Esophagus squamous epithelium (tissue), 5 donors: ENCODE measurements around the gene MAP4K3. TPM values are rescaled to one million over a fixed set of nuclear protein-coding genes. Genes with fewer than 3 reads are reported as not detected.

ENCODE experiments used
- DNase-seq: peaks from one replicate; lab custom pipeline; 2025; lab: John Stamatoyannopoulos, UW
- H3K27ac ChIP-seq, 4 donors: fragments of 200-600 bp; sonication (generic); one replicate each; pipeline ENCODE4 v1.5.1; 2016 to 2019; ENCODE audit warnings: mild to moderate bottlenecking in 1 of 4
- H3K27me3 ChIP-seq, 4 donors: fragments of 200-600 bp; sonication (generic); 1 replicate in 3 of 4; 2 replicates in 1 of 4; pipeline versions ENCODE4 v1.5.1 to v1.6.0; 2017 to 2021; ENCODE audit warnings: antibody characterized with exemption in 1 of 4
- H3K36me3 ChIP-seq, 3 donors: fragments of 200-600 bp; sonication (generic); one replicate each; pipeline ENCODE4 v1.5.1; 2016 to 2019
- H3K4me1 ChIP-seq, 3 donors: fragments of 200-600 bp; sonication (generic); one replicate each; pipeline ENCODE4 v1.5.1; 2017 to 2019
- H3K4me3 ChIP-seq, 4 donors: fragments of 200-600 bp; sonication (generic); 1 replicate in 3 of 4; 2 replicates in 1 of 4; pipeline ENCODE4 v1.5.1; 2016 to 2019; ENCODE audit warnings: mild to moderate bottlenecking in 2 of 4, moderate library complexity in 1 of 4
- H3K9me3 ChIP-seq, 3 donors: fragments of 200-600 bp; sonication (generic); one replicate each; pipeline ENCODE4 v1.5.1; 2016 to 2019
- POLR2A ChIP-seq, 4 donors: fragments of 450-650 bp; IDR thresholded peaks; one replicate each; pipeline ENCODE4 v1.6.1; 2017; ENCODE audit warnings: antibody characterized with exemption in 4 of 4, mild to moderate bottlenecking in 4 of 4, moderate library complexity in 3 of 4
- WGBS, 2 donors: methylation state at CpG; one replicate each; pipeline ENCODE4 v1.1.5; 2018; 5-methylcytosine and 5-hydroxymethylcytosine counted together
- intact Hi-C: fragments of 100-400 bp; cut with DNase I; formaldehyde crosslinking; loops from one replicate; pipeline ENCODE4 v1.15.0; 2022
- total RNA-seq, 4 donors: library from RNA; depleted of rRNA; stranded (reverse); fragments of >200 nt; gene quantifications; one replicate each; pipeline ENCODE4 v1.1.0, GENCODE V29; 2016
- TF ChIP-seq, protein P1 (sequence below), 6 experiments: fragments of 450-650 bp in 4 of 6; fragments of 200-600 bp in 2 of 6; sonication (generic) in 2 of 6; IDR thresholded peaks; one replicate each; pipeline ENCODE4 v1.5.1; 2016 to 2019; ENCODE audit warnings: antibody characterized with exemption in 6 of 6, mild to moderate bottlenecking in 4 of 6, moderate library complexity in 4 of 6
- donor health status: DM: yes; HTN: yes; CAD: no.

MAP4K3 gene
- total RNA-seq, 4 donors from 2014 or later: 12.6 to 35.1 (median 15.8) TPM

DNA sequence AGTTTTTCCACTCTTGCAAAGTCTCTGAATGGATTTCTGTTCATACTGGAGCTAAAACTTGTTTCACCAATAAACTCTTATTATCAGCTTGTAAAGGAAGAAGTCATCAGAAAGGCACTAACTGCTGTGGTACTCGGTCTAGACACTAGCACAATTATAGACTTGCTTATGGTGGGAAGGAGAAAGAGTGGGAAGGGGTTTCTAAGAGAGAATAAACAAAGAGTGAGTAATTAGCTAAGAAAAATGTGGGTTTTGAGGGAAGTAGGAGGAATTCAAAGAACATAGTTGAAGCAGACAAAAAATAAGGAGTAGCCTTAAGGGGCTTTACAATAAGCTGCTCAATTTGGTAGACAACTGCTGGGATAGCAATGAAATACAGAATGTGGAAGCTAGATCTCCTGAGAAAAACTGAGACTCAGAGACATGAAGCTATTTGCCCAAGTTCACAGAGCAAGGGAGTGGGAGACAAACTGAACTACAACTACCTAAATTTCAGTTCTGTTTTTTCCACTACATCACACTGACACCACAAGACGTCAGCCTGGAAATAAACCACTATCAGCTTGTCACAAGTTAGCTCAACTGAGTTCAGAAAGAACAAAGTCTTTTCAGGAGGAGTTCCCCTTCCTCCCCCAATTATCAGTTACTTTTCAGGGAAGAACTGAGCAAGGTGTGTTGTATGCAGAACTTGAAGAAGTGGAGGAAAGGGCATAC is 59.7 kb downstream of the MAP4K3 start:
- Histone ChIP-seq H3K27me3 (no peaks in the 10 kb centered on the region), H3K4me1 (peaks cover 5 to 21% (median 5%) of the 10 kb centered on the region in 3 donors), H3K9me3 (no peaks in the 10 kb centered on the region), H3K27ac (no peak overlapping the region), H3K36me3 (peaks cover 0 to 33% (median 0%) of the 10 kb centered on the region in 3 donors), H3K4me3 (no peak overlapping the region)
- 62 to 78% methylated on average over 2 of the region's 2 CpGs for WGBS, 2 donors
- TF ChIP-seq POLR2A (IDR thresholded peaks at IDR 0.05): no peak
- TF ChIP-seq, protein P1, sequence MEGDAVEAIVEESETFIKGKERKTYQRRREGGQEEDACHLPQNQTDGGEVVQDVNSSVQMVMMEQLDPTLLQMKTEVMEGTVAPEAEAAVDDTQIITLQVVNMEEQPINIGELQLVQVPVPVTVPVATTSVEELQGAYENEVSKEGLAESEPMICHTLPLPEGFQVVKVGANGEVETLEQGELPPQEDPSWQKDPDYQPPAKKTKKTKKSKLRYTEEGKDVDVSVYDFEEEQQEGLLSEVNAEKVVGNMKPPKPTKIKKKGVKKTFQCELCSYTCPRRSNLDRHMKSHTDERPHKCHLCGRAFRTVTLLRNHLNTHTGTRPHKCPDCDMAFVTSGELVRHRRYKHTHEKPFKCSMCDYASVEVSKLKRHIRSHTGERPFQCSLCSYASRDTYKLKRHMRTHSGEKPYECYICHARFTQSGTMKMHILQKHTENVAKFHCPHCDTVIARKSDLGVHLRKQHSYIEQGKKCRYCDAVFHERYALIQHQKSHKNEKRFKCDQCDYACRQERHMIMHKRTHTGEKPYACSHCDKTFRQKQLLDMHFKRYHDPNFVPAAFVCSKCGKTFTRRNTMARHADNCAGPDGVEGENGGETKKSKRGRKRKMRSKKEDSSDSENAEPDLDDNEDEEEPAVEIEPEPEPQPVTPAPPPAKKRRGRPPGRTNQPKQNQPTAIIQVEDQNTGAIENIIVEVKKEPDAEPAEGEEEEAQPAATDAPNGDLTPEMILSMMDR (IDR thresholded peaks at IDR 0.05): no peak
- DNase-seq: no peak
- intact Hi-C loops: no loop called here

DNA sequence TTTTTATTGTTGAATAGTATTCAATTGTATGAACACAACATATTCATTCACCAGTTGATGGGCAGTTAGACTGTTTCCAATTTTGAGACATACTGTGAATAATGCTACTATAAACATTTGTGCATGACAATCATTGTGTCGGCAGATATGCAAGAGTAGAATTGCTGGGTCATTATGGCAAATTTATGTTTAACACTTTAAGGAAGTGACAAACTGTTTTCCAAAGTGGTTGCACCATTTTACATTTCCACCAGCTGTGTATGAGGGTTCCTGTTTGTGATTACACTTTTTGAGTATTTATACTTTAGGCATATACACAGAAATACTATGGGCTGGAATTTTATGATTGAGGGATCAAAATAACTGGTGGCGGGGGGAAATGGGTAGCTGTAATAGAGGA is 61.2 kb downstream of the MAP4K3 start:
- DNase-seq: no peak
- intact Hi-C loops: no loop called here
- WGBS, 2 donors: 66 to 79% methylated on average over 2 of the region's 2 CpGs

DNA sequence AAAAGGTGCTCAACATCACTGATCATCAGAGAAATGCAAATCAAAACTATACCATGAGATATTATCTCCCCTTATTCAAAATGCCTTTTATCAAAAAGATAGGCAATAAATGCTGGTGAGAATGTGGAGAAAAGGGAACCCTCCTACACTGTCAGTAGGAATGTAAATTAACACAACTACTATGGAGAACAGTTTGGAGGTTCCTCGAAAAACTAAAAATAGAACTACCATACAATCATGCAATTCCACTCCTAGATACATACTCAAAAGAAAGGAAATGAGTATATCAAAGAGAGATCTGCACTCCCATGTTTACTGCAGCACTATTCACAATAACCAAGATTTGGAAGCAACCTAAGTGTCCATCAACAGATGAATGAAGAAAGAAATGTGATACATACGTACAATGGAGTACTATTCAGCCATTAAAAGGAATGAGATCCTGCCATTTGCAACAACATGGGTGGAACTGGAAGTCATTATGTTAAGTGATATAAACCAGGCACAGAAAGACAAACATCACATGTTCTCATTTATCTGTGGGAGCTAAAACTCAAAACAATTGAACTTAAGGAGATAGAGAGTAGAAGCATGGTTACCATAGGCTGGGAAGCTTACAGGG is 63.8 kb downstream of the MAP4K3 start:
- intact Hi-C loops: no loop called here
- no peaks in the 10 kb centered on the region for H3K27me3 ChIP-seq
- WGBS, 2 donors: 46% methylated on average over 2 of the region's 2 CpGs
- no peaks in the 10 kb centered on the region for H3K9me3 ChIP-seq
- no peaks in the 10 kb centered on the region for H3K4me1 ChIP-seq
- H3K4me3 ChIP-seq: no peak overlapping the region
- TF ChIP-seq, protein P1 (IDR thresholded peaks at IDR 0.05): no peak
- no peak for TF ChIP-seq POLR2A (IDR thresholded peaks at IDR 0.05)
- peaks cover 0 to 33% (median 0%) of the 10 kb centered on the region in 3 donors for H3K36me3 ChIP-seq
- DNase-seq: no peak
- no peak overlapping the region for H3K27ac ChIP-seq

More for the DNA sequence above, 61.2 kb downstream of the MAP4K3 start:
- peaks cover 5 to 15% (median 5%) of the 10 kb centered on the region in 3 donors for H3K4me1 ChIP-seq
- no peak overlapping the region for H3K4me3 ChIP-seq
- H3K27me3 ChIP-seq: no peaks in the 10 kb centered on the region
- peaks cover 0 to 33% (median 0%) of the 10 kb centered on the region in 3 donors for H3K36me3 ChIP-seq
- no peak overlapping the region for H3K27ac ChIP-seq
- H3K9me3 ChIP-seq: no peaks in the 10 kb centered on the region
- TF ChIP-seq POLR2A (IDR thresholded peaks at IDR 0.05): no peak
- TF ChIP-seq, protein P1 (IDR thresholded peaks at IDR 0.05): no peak

DNA sequence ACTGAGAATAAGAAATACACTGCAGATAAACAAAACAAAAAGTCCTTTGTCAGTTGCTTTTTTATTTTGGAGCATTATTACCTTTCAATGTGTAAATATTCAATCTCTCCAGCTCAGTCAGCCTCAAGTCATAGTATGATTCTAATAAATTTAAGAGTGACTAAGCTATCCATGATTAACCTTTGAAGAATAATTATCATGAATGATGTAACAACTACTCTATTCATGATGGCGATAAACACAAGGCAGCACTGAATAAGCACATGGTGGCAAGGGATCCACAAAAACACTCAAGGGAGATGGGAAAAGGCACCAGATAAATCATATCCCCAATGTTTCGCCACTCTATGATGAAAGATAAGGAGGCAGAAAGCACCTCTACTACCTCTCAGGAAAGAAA is 67.0 kb downstream of the MAP4K3 start:
- Histone ChIP-seq H3K27me3 (no peaks in the 10 kb centered on the region), H3K4me3 (no peak overlapping the region), H3K27ac (no peak overlapping the region), H3K4me1 (no peaks in the 10 kb centered on the region), H3K9me3 (no peaks in the 10 kb centered on the region), H3K36me3 (peaks cover 0 to 18% (median 0%) of the 10 kb centered on the region in 3 donors)
- TF ChIP-seq, protein P1 (IDR thresholded peaks at IDR 0.05): no peak
- TF ChIP-seq POLR2A (IDR thresholded peaks at IDR 0.05): no peak
- 78 to 85% methylated on average over 2 of the region's 2 CpGs for WGBS, 2 donors
- intact Hi-C loops: no loop called here
- no peak for DNase-seq

DNA sequence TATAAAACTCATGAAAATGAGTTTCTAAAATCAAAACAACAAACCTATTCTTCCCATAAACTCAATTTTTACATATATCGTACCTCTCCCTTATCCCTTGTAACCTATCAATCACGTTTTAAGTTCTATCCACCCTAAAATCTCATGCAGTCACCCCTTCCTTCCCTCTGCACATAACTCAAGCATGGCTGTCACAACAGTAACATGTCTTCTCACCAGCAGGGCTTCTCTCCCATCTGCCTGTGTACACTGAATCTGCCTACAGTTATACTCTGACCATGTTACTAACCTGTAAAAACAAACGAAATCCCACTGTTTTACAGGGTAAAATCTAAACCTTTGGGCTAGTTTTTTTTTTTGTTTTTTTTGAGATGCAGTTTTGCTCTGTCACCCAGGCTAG is 68.2 kb downstream of the MAP4K3 start:
- no peak for TF ChIP-seq POLR2A (IDR thresholded peaks at IDR 0.05)
- TF ChIP-seq, protein P1 (IDR thresholded peaks at IDR 0.05): no peak

More for the DNA sequence above, 68.2 kb downstream of the MAP4K3 start:
- Histone ChIP-seq H3K4me3 (no peak overlapping the region), H3K27ac (no peak overlapping the region), H3K27me3 (no peaks in the 10 kb centered on the region), H3K36me3 (peaks cover 0 to 9% (median 0%) of the 10 kb centered on the region in 3 donors), H3K9me3 (no peaks in the 10 kb centered on the region), H3K4me1 (no peaks in the 10 kb centered on the region)
- no peak for DNase-seq
- WGBS, 2 donors: 69 to 74% methylated on average over 3 of the region's 3 CpGs
- intact Hi-C loops: no loop called here
